ENCODE measurements around the gene PRKACA. TPM values are rescaled to one million over a fixed set of nuclear protein-coding genes. Genes with fewer than 3 reads are reported as not detected.
A peak's percentile ranks its signal among the peaks of the same experiment; 100 is the strongest.

PRKACA gene
- total RNA-seq, 4 donors from 2014 or later, result 18.2 to 39.8 (median 30.0) TPM

GRCh38 chr19:14122924-14123323 lies 5.4 kb upstream of the PRKACA start:
- DNase-seq, result no peak
- no peaks in the 10 kb centered on the region for H3K27me3 ChIP-seq
- no peaks in the 10 kb centered on the region for H3K36me3 ChIP-seq
- no peak overlapping the region for H3K4me3 ChIP-seq
- TF ChIP-seq POLR2A (IDR thresholded peaks at IDR 0.05), result no peak
- no peak for TF ChIP-seq CTCF (IDR thresholded peaks at IDR 0.05)
- H3K9me3 ChIP-seq, result no peaks in the 10 kb centered on the region
- H3K27ac ChIP-seq, result no peak overlapping the region
- H3K4me1 ChIP-seq, result peaks cover 0 to 18% (median 6%) of the 10 kb centered on the region in 4 donors

GRCh38 chr19:14120497-14120780 lies 2.9 kb upstream of the PRKACA start:
- peak overlapping the region in 1 of 4 donors; percentile 83 for H3K27ac ChIP-seq
- no peak overlapping the region for H3K4me3 ChIP-seq
- no peak for TF ChIP-seq CTCF (IDR thresholded peaks at IDR 0.05)
- no peak for TF ChIP-seq POLR2A (IDR thresholded peaks at IDR 0.05)
- H3K4me1 ChIP-seq, result peaks cover 0 to 31% (median 11%) of the 10 kb centered on the region in 4 donors
- H3K9me3 ChIP-seq, result no peaks in the 10 kb centered on the region
- no peak for DNase-seq
- no peaks in the 10 kb centered on the region for H3K27me3 ChIP-seq
- H3K36me3 ChIP-seq, result no peaks in the 10 kb centered on the region

- Histone ChIP-seq H3K9me3 (no peaks in the 10 kb centered on the region), H3K4me1 (peaks cover 0 to 34% (median 12%) of the 10 kb centered on the region in 4 donors), H3K4me3 (no peak overlapping the region), H3K36me3 (no peaks in the 10 kb centered on the region), H3K27ac (peak overlapping the region; percentile 83 to 100 (median 98)), H3K27me3 (no peaks in the 10 kb centered on the region)
- no peak for DNase-seq
- TF ChIP-seq POLR2A (IDR thresholded peaks at IDR 0.05), result no peak
- TF ChIP-seq CTCF (IDR thresholded peaks at IDR 0.05), result no peak
Measured at GRCh38 chr19:14119644-14120496, 2.3 kb upstream of the PRKACA start.

GRCh38 chr19:14119146-14119545 lies 1.6 kb upstream of the PRKACA start:
- Histone ChIP-seq H3K27ac (peak overlapping the region; percentile 83 to 100 (median 98)), H3K4me1 (peaks cover 0 to 41% (median 14%) of the 10 kb centered on the region in 4 donors), H3K9me3 (no peaks in the 10 kb centered on the region), H3K36me3 (no peaks in the 10 kb centered on the region), H3K27me3 (no peaks in the 10 kb centered on the region), H3K4me3 (peak overlapping the region in 2 of 4 donors; percentile 70 to 77)
- no peak for DNase-seq
- TF ChIP-seq CTCF (IDR thresholded peaks at IDR 0.05), result no peak
- TF ChIP-seq POLR2A (IDR thresholded peaks at IDR 0.05), result no peak

- H3K27ac ChIP-seq, result peak overlapping the region; percentile 83 to 100 (median 98)
- H3K9me3 ChIP-seq, result no peaks in the 10 kb centered on the region
- no peaks in the 10 kb centered on the region for H3K36me3 ChIP-seq
- no peaks in the 10 kb centered on the region for H3K27me3 ChIP-seq
- DNase-seq, result peak; percentile 49 to 82 (median 69)
- H3K4me1 ChIP-seq, result peaks cover 0 to 49% (median 14%) of the 10 kb centered on the region in 4 donors
- TF ChIP-seq CTCF (IDR thresholded peaks at IDR 0.05) (peak in 1 of 6 experiments; percentile 6), POLR2A (IDR thresholded peaks at IDR 0.05) (peak in 1 of 2 donors; percentile 61)
- H3K4me3 ChIP-seq, result peak overlapping the region; percentile 40 to 78 (median 74)
Measured at GRCh38 chr19:14118165-14119051, 846 bp upstream of the PRKACA start.
